NCI-H1105 treated with DMSO at 0.1 percent for 48 hours (cell line): ENCODE measurements around the gene SFXN1.

ENCODE experiments used
- DNase-seq: peaks from one replicate; lab custom pipeline; 2025; lab: John Stamatoyannopoulos, UW

Gene SFXN1

DNA sequence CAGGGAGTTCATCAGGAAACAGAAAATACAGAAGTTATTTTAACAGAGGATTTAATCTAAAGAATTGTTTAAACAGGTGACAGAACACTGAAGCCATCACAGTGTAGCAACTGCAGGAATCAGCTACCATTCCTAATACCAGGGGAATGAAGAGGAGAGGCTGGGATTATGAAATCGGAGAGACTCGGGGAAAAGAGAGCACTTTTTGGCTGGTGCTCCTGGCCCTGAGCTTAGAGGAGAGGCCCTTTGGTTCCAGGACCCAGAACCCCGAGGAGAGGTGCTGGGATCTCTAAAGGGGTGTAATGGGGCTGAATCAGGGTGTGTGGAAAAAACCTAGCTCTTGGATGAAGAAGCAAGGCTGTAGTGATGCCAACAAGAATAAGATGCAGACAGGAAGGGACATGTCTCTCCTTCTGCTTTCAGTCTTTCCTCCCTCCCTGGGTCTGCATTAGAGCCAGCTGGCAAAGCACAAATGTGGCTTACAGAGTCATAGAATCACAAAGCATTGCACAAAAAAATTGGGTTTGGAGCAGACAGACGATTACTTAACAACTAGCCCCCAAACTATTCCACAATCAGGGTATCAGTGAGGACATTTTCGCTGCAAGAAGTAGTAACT lies 11.6 kb upstream of the SFXN1 start:
- DNase-seq = no peak

DNA sequence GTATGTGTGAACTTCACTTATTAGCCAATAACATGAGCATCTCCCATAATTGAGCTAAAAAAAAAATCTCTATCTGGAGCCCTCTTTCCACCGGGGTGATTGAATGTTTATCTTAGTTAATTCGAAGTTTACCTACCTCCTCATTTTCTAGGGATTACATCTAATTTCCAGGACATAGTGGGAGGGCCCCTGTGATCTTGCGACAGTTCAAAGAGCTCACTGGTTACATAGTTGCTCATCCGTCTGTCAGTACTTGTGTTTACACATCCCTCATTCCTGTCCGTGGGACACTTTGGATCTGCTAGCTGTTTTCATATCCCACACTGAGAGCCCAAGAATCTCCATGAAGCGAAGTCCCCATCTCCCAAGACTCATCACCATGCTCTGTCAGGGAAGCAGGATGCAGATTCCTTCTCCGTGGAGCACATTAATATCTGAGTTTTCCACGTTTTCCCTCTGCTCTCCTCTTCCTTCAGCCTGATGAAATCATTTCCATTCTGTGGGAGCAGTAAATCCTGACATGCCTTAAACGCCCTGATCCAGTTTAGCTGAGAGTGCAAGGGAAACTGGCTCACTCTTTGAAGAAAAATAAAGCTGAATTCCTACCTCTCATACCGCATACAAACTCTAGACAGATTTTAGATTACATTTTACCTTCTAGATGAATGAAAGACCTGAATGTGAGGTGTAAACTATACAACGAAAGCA lies 10.2 kb upstream of the SFXN1 start:
- DNase-seq = no peak

DNA sequence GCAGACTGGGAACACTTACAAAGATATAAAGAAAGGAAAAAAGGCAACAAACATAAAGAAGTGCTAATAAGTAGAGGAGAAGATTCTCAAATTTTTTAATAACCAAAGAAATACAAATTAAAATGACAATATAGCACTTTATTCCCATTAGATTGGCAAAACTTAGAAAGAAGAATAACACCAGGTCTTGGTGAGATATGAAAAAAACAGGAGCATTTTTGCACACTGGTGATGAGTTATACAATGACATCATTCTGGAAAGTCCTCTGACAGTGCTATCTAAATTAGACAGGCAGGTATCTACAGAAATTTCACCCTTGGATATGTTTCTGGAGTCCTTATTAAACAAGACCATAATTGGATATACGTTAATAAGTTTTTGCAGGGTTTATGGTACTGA lies 9.5 kb upstream of the SFXN1 start:
- no peak for DNase-seq

DNA sequence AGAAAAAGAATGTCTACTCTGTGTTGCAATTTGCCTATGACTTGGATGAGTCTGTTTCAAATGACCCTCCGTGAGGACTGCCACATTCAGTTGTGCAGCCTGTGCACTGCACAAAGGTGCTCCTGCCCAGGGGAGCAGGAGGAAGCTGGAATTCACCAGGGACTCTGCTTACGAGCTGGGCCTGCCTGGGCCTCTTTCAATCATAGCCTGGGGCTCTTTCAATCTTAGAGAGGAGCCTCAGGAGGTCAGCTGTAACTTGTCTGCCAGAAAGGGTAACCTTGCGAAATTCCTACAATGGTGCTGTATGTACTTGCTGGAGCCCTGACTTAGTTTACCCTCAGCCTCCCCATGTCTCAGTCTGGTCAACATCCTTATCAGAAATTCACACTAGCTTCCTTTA lies 8.4 kb upstream of the SFXN1 start:
- DNase-seq = no peak

DNA sequence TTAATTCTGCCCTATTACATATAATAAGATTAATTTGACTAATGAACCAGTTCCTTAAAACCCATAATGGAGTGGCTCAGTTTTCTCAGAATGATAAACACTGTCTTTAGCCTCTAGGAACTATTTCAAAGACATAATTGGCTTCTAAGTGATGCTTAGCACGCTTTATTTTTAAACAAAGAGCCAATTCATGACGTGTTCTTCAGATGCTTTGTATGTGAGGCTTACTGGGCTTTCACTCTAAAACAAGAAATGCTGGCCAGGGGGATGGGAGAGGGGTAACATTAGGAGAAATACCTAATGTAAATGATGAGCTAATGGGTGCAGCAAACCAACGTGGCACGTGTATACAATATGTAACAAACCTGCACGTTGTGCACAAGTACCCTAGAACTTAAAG lies 7.6 kb upstream of the SFXN1 start:
- peak; percentile 24 for DNase-seq

DNA sequence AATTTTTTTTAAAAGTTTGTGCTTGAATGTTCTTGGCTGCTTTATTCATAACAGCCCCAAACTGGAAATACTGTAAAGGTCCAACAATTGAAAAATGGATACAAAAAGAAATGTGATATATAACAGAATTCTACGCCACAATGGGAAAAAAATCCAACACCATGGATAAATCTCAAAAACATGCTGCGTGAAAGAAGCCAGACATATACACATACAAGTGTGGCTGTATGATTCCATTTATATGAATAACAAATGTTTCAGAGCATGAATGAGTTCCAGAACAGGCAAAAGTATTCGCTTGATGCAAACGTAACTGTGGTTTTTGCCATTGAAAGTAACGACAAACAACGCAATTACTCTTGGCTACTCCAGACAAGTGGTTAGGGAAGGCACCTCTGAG lies 7.2 kb upstream of the SFXN1 start:
- no peak for DNase-seq

DNA sequence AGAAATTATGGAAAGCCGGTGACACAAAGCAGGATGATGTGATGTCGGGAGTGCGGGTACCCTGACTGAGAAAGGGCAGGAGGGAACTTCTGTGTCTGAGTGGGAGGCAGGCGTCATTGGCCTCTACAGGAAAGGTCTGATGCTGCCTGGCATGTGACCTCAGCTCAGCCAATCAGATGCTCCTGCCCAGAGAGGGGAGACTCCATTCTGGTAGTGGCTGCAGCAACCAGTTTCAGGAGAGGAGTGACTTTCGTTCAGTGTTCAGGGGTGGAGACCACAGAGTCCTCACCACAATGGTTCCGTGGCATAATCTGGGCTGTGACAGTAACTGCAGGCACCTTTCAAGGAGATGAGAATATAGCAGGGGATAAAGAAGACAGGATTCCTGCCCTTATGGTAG lies 6.7 kb upstream of the SFXN1 start:
- DNase-seq = no peak

DNA sequence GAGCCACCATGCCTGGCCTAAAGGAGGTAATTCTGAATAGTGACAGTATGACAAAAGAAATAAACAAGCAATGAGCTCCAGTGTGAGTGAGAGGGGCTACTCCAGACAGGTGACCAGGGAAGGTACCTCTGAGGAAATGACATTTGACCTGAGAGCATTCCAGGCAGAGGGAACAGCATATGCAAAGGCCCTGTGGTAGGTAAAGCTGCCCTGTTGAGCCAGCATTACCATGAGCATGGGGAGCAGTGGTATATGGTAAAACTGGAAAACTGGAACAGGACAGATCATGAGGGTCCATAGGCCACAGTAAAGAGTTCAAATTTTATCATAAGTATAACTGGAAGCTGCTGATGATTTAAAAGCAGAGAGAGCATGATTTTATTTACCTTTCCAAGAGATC lies 6.0 kb upstream of the SFXN1 start:
- DNase-seq = no peak

DNA sequence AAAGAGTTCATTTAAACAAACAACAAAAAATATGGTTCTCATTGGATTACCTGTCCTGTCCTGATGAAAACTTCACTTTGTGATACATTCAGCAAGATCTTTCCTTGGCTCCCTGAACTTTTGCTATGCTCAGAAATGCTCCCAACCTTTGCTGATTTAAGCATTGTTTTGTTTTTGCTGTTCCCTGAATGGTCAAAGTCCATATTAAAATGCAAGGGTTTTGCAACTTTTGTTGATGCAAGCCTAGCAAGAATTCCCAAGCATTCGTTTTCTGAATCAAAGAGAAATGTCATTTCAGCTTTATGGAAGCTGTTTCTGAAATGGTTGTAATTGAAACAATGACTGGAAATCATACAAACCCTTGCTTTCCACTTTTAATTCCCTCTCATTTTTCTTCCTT lies 3.1 kb upstream of the SFXN1 start:
- no peak for DNase-seq

DNA sequence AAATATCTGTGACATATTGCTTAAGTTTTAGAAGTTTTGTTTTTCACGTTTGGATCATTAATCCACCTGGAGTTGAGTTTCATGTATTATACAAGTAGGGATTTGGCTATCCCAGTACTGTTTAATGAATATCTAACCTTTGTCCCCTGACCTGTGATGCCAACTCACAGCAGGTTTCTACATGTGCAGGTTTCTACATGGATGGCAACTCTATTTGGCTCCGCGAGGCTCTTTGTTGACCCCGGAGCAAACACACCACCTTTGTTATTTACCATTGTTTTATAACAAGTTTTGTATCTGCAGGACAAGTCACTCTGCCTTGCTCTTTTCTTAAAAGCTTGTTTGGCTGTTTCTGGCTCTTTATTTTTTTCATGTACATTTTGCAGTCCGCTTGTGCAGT lies 920 bp upstream of the SFXN1 start:
- DNase-seq = no peak

DNA sequence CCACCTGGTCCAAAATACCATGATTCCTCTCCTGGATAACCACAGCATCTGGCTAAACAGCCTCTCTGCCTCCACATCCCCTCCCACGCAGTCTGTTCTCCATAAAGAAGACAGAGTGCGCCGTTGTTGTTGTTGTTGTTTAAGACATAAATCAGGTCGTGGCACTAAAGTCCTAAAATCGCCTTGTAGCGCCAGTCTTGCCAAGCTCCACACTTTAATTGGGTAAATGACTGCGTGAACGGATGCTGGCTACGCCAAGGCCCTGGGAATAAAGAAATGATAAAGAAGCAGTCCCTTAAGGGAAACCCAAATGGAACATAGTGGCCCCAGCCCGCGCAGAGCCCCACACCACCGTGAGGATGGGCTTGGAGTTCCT lies 364 bp upstream of the SFXN1 start:
- peak; percentile 36 for DNase-seq

DNA sequence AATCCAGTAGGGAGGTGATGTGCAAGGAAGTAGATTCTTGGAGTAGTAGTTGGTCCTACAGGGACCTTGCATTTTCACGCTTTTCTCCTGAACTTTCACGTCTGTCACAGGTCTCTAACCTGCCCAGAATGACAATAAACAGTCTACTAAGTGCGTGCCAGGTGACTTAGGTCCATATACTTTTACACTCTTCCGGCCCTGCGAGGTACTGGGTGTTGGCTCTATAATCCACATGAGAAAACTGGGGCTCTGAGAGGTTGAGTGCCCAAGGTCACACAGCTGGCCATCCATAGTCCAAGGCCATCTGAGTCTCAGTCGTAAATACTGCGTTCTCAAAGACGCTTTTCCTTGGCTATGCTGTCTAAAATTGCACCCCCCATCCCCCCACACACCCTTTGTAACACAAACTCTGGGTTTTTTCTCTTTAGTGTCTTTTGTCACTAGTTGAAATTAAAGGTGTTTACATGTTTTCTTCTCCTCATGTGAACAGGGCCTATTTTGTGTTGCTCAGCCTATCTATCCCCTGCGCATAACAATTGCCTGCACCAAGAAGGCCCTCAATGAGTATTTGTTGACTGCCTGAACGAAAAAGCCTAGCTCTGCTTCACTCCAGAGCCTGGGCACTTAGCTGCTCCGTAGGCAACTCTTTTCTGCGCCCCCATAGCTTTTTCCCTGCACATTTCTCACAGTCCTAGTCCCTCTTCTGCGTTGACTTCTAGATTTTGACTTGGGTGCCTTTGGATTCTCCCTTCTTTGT lies 943 bp downstream of the SFXN1 start:
- no peak for DNase-seq

DNA sequence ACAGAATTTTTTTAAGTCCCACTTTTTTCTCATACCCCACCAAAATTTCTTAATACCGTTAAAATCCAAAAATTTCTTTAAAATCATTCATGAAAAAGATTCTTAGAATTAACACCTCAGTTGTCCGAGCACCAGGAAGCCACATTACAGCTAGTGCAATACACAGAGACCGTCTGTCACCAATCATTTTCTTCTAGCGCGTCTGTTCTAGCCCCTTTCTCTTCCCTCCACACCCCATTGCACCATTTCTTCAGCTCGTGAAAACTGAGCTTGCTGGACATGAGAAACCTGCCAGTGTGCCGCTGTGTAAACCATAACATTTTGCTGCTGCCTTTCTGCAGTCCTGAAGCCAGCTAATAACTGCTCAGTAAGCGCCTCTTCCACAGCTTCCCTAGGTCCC lies 5.0 kb downstream of the SFXN1 start:
- no peak for DNase-seq

DNA sequence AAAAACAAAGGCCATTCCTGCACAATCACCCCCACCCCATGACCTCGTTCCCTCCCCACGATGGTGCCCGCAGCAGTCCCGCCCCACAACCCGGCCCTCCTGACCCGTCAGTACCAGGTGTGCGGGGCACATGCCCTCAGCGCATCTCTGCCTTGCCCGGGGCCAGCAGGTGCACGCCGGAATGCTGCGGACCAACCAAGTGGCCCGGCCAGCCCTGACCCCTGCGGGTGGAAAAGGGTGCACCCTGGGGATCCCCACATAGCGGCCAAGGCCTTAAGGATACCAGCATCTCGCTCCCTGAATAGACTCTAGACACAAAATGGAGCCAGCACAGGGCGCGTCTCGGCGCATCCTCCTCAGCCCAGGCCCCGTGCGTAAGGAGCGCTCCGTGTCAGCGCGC lies 6.0 kb downstream of the SFXN1 start:
- no peak for DNase-seq

DNA sequence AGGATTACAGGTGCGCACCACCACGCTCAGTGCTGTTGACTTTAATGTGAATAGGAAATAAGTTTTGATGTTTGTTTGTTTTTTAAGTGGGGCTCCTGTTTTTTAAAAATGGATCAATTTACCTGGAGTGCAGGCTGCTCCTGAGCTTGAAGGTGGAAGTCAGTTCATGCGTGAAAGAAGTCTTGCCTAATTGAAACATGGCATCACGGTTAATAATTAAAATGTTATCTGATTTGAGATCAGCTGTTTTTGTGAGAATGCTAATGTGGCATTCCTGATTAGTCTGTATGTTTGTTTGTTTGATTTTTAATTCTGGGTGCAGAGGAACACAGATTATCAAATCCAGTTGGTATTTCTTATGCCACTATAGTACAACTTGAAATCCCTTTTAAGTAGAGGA lies 6.5 kb downstream of the SFXN1 start:
- DNase-seq = no peak

DNA sequence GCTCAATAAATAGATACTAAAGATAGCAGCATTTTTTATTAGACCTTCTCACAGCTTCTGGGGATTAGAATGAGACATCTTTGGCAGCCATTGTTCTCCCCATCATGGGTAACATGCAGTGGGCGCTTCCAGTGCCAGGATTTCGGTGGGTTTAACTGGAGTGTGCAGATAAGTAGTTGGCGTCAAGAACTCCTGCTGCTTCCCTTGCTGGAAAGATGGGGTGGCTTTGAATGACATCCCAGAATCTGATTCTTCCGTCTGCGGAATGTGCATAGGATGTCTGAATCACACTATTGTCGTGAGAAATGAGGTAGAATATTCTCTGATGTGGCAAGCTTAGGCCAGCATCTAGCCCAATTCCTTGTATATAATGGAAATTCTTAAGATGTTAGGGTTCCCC lies 7.3 kb downstream of the SFXN1 start:
- DNase-seq = no peak

DNA sequence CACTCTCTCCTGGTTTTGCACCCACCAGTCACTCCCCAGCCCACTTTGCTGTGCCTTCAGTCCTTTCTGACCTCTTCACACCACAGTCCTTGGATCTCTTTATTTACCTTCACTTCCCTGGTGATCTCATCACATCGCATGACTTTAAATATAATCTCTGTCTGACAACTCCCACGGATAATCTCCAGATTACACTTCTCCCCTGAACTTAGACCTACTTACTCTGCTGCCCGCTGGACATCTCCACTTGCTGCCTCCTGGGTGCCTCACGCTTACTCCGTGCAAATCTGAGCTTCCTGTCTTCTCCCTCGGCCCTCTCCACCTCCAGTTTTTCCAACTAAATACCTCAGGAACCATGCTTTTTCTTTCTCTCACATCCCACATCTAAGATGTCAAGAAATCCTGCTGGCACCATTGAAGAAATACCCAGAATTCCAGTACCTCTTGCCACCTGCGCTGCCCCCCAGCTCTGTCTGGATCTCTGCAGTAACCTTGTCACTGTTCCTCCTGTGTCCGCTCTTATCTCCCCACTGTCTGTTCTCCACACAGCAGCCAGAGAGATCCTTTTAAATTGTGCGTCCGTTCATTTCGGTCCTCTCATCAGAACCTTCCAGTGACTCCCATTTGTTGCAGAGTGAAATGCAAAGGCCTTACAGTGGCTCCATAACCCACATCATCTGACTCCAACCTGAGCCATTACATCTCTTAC lies 9.3 kb downstream of the SFXN1 start:
- DNase-seq = no peak

DNA sequence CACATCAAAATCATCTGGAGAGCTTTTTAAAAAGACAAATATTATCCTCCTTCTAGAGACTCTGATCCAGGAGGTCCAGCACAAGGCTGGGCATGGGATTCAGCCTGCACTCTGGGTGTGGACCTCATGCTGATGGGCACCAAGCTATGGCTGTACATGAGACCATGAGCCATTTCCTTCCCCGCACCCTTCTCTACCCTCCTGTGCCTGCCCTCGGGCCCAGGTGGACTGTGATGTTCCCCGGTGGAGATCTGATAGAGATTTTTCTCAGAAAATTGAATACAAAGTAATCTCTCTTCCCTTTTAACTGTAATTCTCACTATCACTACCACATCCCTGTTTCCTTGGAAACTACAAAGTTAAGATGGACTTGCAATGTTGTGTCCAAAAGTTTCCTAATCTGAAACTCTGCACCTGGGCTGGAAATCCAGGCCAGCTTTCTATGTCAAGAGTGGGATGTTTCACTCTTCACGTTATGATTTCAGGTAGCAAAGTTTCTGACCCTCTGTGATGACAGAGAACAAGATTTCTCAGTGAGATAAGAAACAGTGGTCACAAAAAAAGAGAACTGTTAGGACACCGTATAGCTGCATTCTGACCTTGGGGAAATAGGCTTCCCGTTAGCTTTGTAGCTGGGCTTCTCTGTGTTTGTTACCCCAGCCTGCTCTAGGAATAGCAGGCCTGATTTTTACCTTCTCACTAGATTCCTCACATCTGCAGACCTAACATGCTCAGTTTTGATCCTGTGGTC lies 11.5 kb downstream of the SFXN1 start:
- DNase-seq = no peak

DNA sequence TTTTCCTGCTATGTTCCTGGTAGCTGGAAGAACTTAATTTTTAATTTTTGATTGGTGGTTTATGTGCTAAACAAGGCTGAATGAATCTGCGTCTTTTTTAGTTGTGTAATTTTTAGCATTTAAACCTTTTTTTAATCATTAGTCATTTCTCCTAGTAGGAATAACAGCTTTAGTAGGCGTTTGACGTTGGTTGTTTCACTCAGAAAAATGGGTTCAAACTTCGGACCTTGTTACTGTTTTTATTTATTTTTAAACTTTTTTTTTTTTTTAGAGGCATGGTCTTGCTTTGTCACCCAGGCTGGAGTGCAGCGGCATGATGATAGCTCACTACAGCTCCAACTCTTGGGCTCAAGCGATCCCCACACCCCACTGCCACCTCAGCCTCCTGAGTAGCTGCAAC lies 12.9 kb downstream of the SFXN1 start:
- no peak for DNase-seq

DNA sequence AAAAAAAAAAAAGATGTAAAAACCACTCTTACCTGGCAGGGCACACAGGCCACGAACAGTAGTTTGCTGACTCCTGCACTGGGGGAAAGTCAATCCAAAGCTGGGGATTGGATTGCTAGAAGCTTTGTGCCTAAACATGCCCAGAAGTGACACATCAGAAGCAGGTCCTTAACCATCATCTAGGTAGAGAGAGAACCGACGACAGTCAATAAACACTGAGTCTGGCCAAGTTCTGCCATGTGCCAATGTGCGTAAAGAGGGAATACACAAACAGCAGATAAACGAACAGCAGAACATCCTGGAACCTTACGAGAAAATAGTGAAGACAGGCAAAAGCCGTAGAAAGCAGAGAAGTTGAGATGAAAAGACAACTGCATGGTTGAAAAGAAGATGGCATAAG lies 14.9 kb downstream of the SFXN1 start:
- DNase-seq = no peak

DNA sequence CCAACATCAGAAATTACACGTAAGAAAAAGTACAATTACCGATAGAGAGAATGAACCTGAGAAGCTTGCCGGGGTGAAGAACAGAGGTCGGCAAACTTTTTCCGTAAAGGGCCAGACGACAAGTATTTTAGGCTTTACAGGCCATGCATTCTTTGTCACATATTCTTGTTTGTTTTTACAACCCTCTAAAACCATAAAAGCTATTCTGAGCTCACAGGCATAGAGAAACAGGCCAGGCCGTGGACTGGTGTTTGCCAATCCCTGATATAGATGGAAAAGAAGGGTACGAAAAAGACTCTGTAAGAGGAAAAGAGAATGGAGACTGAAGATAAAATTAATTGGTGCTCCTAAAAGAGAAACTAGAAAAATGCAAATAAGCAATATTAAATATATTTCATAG lies 15.4 kb downstream of the SFXN1 start:
- DNase-seq = no peak
